Epithelial cell of proximal tubule (primary cell): ENCODE results near the gene SRPX. TPM values are rescaled to one million over a fixed set of nuclear protein-coding genes. Genes with fewer than 3 reads are reported as not detected.

Experiments used
- DNase-seq: peaks from one replicate; pipeline ENCODE4 v3.0.0-alpha.2; 2011; ENCODE audit warnings: low read depth
- H3K4me3 ChIP-seq: 2 replicates; pipeline ENCODE4 v1.5.1; 2011; ENCODE audit warnings: low read depth, mild to moderate bottlenecking, low read length
- total RNA-seq: library from RNA; depleted of rRNA; stranded (reverse); fragments of >200 nt; gene quantifications from 2 replicates; pipeline ENCODE4 v1.2.3, GENCODE V29; 2015
- TF ChIP-seq, protein P1 (sequence below): conservative IDR thresholded peaks from 2 replicates; pipeline ENCODE4 v1.5.1; 2012; ENCODE audit warnings: low read depth, mild to moderate bottlenecking, low read length

SRPX gene
- total RNA-seq, 1 donor from 2014 or later, result 37.0 TPM

DNA sequence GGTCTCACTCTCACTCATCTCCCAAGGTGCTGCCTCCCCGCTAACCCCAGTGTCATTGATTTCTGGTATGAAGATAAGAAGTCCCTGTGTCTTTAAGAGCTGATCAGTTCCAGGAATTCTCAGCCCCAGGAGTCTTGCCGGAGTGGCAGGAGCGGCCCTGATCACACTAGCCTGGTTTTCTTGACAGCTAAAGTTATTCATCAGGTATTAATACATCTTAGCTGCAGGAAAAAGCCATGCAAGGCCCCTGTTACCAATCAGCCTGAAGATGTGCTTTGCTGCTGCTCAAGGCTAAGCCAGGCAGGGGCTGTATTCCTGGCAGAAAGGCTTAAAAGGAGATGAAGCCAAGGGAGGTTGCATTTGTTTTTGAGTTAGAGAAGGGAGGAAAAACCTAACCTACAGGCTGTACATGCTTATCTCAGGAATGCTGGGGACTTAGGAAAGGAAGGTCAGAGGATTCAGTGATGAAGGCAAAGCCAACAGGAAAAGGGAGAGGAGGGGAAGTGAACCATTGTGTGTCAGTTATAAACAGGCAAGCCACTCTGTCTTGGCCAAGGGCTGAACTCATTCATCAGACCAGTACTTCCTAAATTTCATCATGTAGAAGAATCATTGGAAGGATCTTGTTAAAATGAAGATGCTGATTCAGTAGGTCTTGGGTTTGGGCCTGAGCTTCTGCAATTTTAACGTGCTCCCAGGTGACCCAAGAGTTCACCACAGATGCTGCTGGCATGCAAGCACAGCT lies 8.6 kb downstream of the SRPX start:
- H3K4me3 ChIP-seq, result no peak overlapping the region
- no peak for DNase-seq
- TF ChIP-seq, protein P1, sequence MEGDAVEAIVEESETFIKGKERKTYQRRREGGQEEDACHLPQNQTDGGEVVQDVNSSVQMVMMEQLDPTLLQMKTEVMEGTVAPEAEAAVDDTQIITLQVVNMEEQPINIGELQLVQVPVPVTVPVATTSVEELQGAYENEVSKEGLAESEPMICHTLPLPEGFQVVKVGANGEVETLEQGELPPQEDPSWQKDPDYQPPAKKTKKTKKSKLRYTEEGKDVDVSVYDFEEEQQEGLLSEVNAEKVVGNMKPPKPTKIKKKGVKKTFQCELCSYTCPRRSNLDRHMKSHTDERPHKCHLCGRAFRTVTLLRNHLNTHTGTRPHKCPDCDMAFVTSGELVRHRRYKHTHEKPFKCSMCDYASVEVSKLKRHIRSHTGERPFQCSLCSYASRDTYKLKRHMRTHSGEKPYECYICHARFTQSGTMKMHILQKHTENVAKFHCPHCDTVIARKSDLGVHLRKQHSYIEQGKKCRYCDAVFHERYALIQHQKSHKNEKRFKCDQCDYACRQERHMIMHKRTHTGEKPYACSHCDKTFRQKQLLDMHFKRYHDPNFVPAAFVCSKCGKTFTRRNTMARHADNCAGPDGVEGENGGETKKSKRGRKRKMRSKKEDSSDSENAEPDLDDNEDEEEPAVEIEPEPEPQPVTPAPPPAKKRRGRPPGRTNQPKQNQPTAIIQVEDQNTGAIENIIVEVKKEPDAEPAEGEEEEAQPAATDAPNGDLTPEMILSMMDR, result no peak

DNA sequence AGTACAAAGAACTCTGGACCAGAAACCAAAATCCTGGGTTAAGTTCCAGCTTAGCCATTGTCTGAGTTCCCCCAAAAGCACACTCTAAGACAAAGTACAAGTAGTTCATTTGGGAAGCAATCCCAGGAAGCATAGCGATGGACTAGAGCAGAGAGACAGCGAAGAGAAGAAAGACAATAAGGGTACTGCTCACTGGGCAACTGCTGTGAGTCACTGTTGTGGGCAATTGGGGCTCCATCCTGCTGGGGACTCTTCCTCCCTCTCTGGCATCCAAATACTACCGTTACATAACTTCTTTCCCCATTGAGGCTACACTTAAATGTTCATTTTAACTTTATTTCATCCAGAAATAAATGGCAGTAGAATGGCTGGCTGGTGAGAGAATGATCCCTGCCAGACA lies 14.1 kb downstream of the SRPX start:
- TF ChIP-seq, protein P1, result no peak
- H3K4me3 ChIP-seq, result no peak overlapping the region
- no peak for DNase-seq

DNA sequence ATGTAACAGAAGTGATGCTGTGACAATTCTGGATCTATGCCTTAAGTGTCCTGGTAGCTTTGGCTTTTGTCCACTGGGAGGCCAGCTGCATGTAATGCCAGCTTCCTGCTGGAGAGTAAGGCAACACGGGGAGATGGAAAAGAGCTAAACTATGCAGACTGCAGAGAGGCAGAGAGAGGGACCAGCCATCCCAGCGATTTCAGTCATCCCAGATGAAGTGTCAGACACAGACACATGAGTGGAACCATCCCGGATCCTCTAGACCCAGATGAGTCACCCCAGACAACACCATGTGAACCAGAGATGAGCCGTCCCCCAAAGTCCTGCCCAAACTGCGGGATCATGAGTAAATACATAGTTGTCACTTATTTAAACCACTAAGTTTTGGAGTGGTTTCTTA lies 14.6 kb downstream of the SRPX start:
- TF ChIP-seq, protein P1, result no peak
- no peak for DNase-seq
- no peak overlapping the region for H3K4me3 ChIP-seq

DNA sequence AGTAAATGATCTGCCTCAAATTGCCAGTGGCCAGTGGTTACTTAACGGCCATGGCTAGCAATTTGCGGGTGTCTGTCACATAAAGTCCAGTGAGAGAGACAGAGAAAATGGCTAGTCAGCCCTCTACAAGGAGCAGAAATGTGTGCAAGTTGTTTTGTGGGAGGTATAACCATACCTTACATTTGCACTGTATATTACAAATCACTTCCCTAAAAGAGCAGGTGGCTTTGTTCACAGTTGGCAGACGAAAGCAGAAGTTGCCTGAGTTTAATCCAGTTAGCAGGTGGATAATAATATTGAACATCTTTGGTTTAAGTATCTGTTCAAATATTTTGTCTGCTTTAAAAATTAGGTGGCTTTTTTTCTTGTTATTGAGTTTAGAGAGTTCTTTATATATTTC lies 15.6 kb downstream of the SRPX start:
- DNase-seq, result no peak
- no peak overlapping the region for H3K4me3 ChIP-seq
- TF ChIP-seq, protein P1, result no peak

DNA sequence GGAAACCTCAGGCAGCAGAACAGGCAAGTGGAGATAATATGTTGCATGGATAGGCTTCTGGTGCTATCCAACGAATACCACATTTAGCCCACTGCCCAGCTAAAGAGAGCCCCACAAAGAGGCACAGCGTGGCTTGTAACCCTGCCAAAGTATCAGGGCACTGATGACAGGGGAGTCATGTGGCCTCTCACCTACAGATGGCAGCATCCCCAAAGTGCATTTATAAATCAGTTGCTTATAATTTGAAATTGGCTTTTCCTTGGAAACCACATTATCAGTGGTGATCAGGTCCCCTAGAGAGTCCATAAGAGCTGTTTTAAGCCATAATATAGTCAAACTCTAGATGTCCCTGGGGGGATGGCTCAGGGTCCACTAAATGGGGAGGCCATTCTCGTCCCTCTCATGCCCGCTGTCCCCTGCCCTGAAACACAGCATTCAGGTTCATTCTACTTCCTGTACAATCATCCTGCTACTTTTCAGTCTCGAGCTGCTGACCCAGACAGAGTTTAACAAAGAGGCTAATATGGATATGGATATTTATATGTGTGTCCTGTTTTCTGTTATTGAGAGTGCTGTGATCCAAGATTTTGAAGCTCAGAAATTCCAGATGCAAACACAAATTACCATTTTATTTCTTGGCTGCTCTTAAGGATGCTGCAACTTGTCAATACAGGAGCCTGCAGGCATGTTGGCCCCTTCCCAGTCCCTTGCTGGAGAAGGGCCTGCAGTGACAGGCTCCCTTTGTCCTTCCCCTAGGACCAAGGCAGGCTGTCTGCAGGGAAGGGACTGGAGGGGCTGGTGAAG lies 28.5 kb downstream of the SRPX start:
- no peak overlapping the region for H3K4me3 ChIP-seq
- TF ChIP-seq, protein P1, result peak; percentile 59
- DNase-seq, result no peak

DNA sequence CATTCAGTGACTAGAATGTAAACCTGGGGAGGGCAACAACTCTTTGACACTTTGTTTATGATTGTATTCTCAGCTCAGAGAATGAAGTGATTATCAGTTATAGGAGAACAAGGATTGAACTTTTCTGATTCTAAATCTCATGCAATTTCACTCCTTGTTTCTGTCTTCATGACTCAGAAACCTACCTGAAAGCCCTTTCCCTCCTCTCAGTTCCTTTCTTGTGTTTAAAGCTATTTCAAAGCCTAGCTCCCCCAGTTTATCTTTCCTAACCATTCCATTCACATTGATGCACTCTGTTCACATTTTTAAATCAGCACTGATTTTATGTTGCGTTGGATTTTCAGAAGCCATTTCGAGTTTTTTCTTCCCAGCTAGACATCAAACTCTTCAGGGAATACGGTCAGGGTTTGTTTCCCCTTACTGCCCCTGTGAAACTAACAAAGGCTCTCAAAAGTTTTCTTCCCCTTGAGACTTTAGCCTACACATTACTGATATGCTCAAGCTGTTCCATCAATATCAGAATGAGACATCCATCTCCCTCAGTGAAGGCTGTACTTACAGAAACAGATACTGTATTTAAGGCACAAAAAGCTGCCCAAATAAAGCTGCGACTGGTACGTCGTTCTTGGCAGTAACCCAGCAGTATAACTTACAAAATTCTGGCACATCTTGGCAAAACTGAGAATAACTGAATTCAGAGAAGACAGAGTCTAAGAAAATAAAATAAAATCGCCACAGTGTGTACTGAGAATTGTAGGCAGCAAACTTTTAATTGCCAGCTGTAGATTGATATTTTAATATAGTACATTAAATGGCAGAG lies 31.0 kb downstream of the SRPX start:
- TF ChIP-seq, protein P1, result no peak
- H3K4me3 ChIP-seq, result no peak overlapping the region
- no peak for DNase-seq
